Esophagus squamous epithelium (tissue), 4 donors: ENCODE measurements around the gene SLC9A7.
A peak's percentile ranks its signal among the peaks of the same experiment; 100 is the strongest.

Experiments
- POLR2A ChIP-seq, 4 donors: fragments of 450-650 bp; IDR thresholded peaks; one replicate each; pipeline ENCODE4 v1.6.1; 2017; ENCODE audit warnings: antibody characterized with exemption in 4 of 4, mild to moderate bottlenecking in 4 of 4, moderate library complexity in 3 of 4
- TF ChIP-seq, protein P1 (sequence below), 6 experiments: fragments of 450-650 bp in 4 of 6; fragments of 200-600 bp in 2 of 6; sonication (generic) in 2 of 6; IDR thresholded peaks; one replicate each; pipeline ENCODE4 v1.5.1; 2016 to 2019; ENCODE audit warnings: antibody characterized with exemption in 6 of 6, mild to moderate bottlenecking in 4 of 6, moderate library complexity in 4 of 6

- TF ChIP-seq, protein P1, sequence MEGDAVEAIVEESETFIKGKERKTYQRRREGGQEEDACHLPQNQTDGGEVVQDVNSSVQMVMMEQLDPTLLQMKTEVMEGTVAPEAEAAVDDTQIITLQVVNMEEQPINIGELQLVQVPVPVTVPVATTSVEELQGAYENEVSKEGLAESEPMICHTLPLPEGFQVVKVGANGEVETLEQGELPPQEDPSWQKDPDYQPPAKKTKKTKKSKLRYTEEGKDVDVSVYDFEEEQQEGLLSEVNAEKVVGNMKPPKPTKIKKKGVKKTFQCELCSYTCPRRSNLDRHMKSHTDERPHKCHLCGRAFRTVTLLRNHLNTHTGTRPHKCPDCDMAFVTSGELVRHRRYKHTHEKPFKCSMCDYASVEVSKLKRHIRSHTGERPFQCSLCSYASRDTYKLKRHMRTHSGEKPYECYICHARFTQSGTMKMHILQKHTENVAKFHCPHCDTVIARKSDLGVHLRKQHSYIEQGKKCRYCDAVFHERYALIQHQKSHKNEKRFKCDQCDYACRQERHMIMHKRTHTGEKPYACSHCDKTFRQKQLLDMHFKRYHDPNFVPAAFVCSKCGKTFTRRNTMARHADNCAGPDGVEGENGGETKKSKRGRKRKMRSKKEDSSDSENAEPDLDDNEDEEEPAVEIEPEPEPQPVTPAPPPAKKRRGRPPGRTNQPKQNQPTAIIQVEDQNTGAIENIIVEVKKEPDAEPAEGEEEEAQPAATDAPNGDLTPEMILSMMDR (IDR thresholded peaks at IDR 0.05) = no peak
- TF ChIP-seq POLR2A (IDR thresholded peaks at IDR 0.05) = peak in 2 of 4 donors; percentile 26 to 52
These were observed 185.5 kb downstream of the SLC9A7 start, which contains the start of gene CHST7 for GRCh38 chrX:46573331-46573891.
